Peyer's patch (tissue), 4 donors: Measurements from ENCODE around the gene SIGLEC7.

Source experiments
- POLR2A ChIP-seq, 2 donors: fragments of 450-650 bp; IDR thresholded peaks; one replicate each; pipeline ENCODE4 v1.5.1; 2017; ENCODE audit warnings: antibody characterized with exemption in 2 of 2, mild to moderate bottlenecking in 2 of 2, moderate library complexity in 2 of 2
- TF ChIP-seq, protein P1 (sequence below), 6 experiments: fragments of 450-650 bp in 4 of 6; fragments of 200-600 bp in 2 of 6; sonication (generic) in 1 of 6; IDR thresholded peaks; one replicate each; pipeline ENCODE4 v1.5.1; 2017 to 2019; ENCODE audit warnings: antibody characterized with exemption in 6 of 6, mild to moderate bottlenecking in 3 of 6, moderate library complexity in 1 of 6

GRCh38 chr19:51094696-51095279 lies 47.3 kb upstream of the SIGLEC7 start:
- TF ChIP-seq, protein P1, sequence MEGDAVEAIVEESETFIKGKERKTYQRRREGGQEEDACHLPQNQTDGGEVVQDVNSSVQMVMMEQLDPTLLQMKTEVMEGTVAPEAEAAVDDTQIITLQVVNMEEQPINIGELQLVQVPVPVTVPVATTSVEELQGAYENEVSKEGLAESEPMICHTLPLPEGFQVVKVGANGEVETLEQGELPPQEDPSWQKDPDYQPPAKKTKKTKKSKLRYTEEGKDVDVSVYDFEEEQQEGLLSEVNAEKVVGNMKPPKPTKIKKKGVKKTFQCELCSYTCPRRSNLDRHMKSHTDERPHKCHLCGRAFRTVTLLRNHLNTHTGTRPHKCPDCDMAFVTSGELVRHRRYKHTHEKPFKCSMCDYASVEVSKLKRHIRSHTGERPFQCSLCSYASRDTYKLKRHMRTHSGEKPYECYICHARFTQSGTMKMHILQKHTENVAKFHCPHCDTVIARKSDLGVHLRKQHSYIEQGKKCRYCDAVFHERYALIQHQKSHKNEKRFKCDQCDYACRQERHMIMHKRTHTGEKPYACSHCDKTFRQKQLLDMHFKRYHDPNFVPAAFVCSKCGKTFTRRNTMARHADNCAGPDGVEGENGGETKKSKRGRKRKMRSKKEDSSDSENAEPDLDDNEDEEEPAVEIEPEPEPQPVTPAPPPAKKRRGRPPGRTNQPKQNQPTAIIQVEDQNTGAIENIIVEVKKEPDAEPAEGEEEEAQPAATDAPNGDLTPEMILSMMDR (IDR thresholded peaks at IDR 0.05): peak in 4 of 6 experiments; percentile 34 to 68 (median 37)
- no peak for TF ChIP-seq POLR2A (IDR thresholded peaks at IDR 0.05)
